Smooth muscle cell (in vitro differentiated cells): Measurements from ENCODE around the gene PHRF1. TPM values are rescaled to one million over a fixed set of nuclear protein-coding genes. Genes with fewer than 3 reads are reported as not detected.

Experiments
- DNase-seq: peaks from one replicate; lab custom pipeline; 2025; ENCODE audit not compliant: unreplicated experiment; lab: John Stamatoyannopoulos, UW
- H2AFZ ChIP-seq: fragments of 200-600 bp; sonication (generic); 2 replicates; pipeline ENCODE4 v1.6.0; 2016; ENCODE audit warnings: antibody characterized with exemption, low read depth, mild to moderate bottlenecking
- H3F3A ChIP-seq: fragments of 200-600 bp; sonication (generic); 2 replicates; pipeline ENCODE4 v1.6.0; 2017; ENCODE audit warnings: antibody characterized with exemption, low read depth
- H3K27ac ChIP-seq: fragments of 200-600 bp; sonication (generic); 2 replicates; pipeline ENCODE4 v1.5.1; 2016; ENCODE audit warnings: low read depth, mild to moderate bottlenecking
- H3K27me3 ChIP-seq: fragments of 200-600 bp; sonication (generic); 2 replicates; pipeline ENCODE4 v1.6.1; 2016; ENCODE audit warnings: low read depth, mild to moderate bottlenecking
- H3K36me3 ChIP-seq: fragments of 200-600 bp; sonication (generic); 2 replicates; pipeline ENCODE4 v1.5.1; 2016; ENCODE audit warnings: low read depth
- H3K4me1 ChIP-seq: fragments of 200-600 bp; sonication (generic); 2 replicates; pipeline ENCODE4 v1.5.1; 2016; ENCODE audit warnings: low read depth
- H3K4me2 ChIP-seq: fragments of 200-600 bp; sonication (generic); 2 replicates; pipeline ENCODE4 v1.6.0; 2016; ENCODE audit warnings: mild to moderate bottlenecking
- H3K4me3 ChIP-seq: fragments of 200-600 bp; sonication (generic); 2 replicates; pipeline ENCODE4 v1.5.1; 2016; ENCODE audit warnings: mild to moderate bottlenecking
- H3K79me2 ChIP-seq: fragments of 200-600 bp; sonication (generic); 2 replicates; pipeline ENCODE4 v1.6.0; 2016; ENCODE audit warnings: low read depth, mild to moderate bottlenecking
- H3K9ac ChIP-seq: fragments of 200-600 bp; sonication (generic); 2 replicates; pipeline ENCODE4 v1.6.0; 2016; ENCODE audit warnings: low read depth
- H3K9me3 ChIP-seq: fragments of 200-600 bp; sonication (generic); replicated peaks from 2 replicates; pipeline ENCODE4 v1.5.1; 2016; ENCODE audit warnings: low read depth
- H4K20me1 ChIP-seq: fragments of 200-600 bp; sonication (generic); 2 replicates; pipeline ENCODE4 v1.6.0; 2016; ENCODE audit warnings: low read depth
- CTCF ChIP-seq: fragments of 200-600 bp; sonication (generic); IDR thresholded peaks from 2 replicates; pipeline ENCODE4 v1.5.1; 2017; ENCODE audit warnings: borderline replicate concordance, mild to moderate bottlenecking, antibody characterized with exemption; ENCODE audit not compliant: insufficient read depth, poor library complexity, severe bottlenecking
- WGBS: methylation state at CpG from one replicate; pipeline ENCODE4 v1.1.7; 2016; ENCODE audit warnings: low lambda C conversion rate; 5-methylcytosine and 5-hydroxymethylcytosine counted together
- polyA plus RNA-seq: library from polyadenylated mRNA; unstranded; fragments of >200 nt; fragmentation: Nextera tagmentation; extraction: Ambion mirVana; gene quantifications from 2 replicates; pipeline ENCODE4 v1.2.1, GENCODE V29; 2016
- total RNA-seq: library from RNA; depleted of rRNA; stranded (reverse); fragments of >200 nt; gene quantifications from 2 replicates; pipeline ENCODE4 v1.2.3, GENCODE V29; 2014

Gene PHRF1
- total and polyA plus RNA-seq, 2 experiments from 2014 or later: 11.6 to 20.2 TPM

- 13% methylated on average over 36 of the region's 60 CpGs for WGBS
- DNase-seq: no peak
- H3K4me1 ChIP-seq: peaks cover 2% of the 10 kb centered on the region
- no peak overlapping the region for H2AFZ ChIP-seq
- no peaks in the 10 kb centered on the region for H4K20me1 ChIP-seq
- no peaks in the 10 kb centered on the region for H3F3A ChIP-seq
- no peak overlapping the region for H3K27ac ChIP-seq
- H3K4me2 ChIP-seq: peak overlapping the region; percentile 80
- H3K79me2 ChIP-seq: no peaks in the 10 kb centered on the region
- no peak overlapping the region for H3K9ac ChIP-seq
- H3K9me3 ChIP-seq: no peaks in the 10 kb centered on the region
- H3K4me3 ChIP-seq: peak overlapping the region; percentile 41
- TF ChIP-seq CTCF: peak; percentile 52
- H3K27me3 ChIP-seq: peaks cover 58% of the 10 kb centered on the region
- H3K36me3 ChIP-seq: no peaks in the 10 kb centered on the region
Measured at GRCh38 chr11:554428-555226, 21.6 kb upstream of the PHRF1 start.

- H3K4me3 ChIP-seq: peak overlapping the region; percentile 41
- TF ChIP-seq CTCF: no peak
- peaks cover 58% of the 10 kb centered on the region for H3K27me3 ChIP-seq
- H3K9me3 ChIP-seq: no peaks in the 10 kb centered on the region
- H3K79me2 ChIP-seq: no peaks in the 10 kb centered on the region
- H3K4me2 ChIP-seq: peak overlapping the region; percentile 80
- H4K20me1 ChIP-seq: no peaks in the 10 kb centered on the region
- H2AFZ ChIP-seq: no peak overlapping the region
- H3K4me1 ChIP-seq: peaks cover 8% of the 10 kb centered on the region
- H3K27ac ChIP-seq: no peak overlapping the region
- DNase-seq: no peak
- no peak overlapping the region for H3K9ac ChIP-seq
- H3F3A ChIP-seq: no peaks in the 10 kb centered on the region
- 3% methylated on average over 31 of the region's 57 CpGs for WGBS
- no peaks in the 10 kb centered on the region for H3K36me3 ChIP-seq
Measured at GRCh38 chr11:555227-555779, 21.0 kb upstream of the PHRF1 start.

GRCh38 chr11:555780-556661 is 20.2 kb upstream of the PHRF1 start:
- no peak overlapping the region for H2AFZ ChIP-seq
- no peak for TF ChIP-seq CTCF
- H3K27ac ChIP-seq: no peak overlapping the region
- no peak overlapping the region for H3K9ac ChIP-seq
- no peaks in the 10 kb centered on the region for H3K9me3 ChIP-seq
- peaks cover 58% of the 10 kb centered on the region for H3K27me3 ChIP-seq
- peaks cover 8% of the 10 kb centered on the region for H3K4me1 ChIP-seq
- H3K4me2 ChIP-seq: peak overlapping the region; percentile 80
- H3F3A ChIP-seq: no peaks in the 10 kb centered on the region
- 11% methylated on average over 58 of the region's 104 CpGs for WGBS
- H3K4me3 ChIP-seq: peak overlapping the region; percentile 41
- no peaks in the 10 kb centered on the region for H3K79me2 ChIP-seq
- DNase-seq: no peak
- H4K20me1 ChIP-seq: no peaks in the 10 kb centered on the region
- H3K36me3 ChIP-seq: no peaks in the 10 kb centered on the region
